GM19239 (cell line): ENCODE results near the gene RTN4R.
"Not testable (repeated sequence)": the region's sequence is repeated elsewhere in the genome, so short reads cannot be mapped to it uniquely, and the experiment has no call there.

Source experiments
- DNase-seq: peaks from one replicate; pipeline ENCODE4 v3.0.0; 2011; ENCODE audit warnings: low spot score; ENCODE audit not compliant: insufficient read length
- FAIRE-seq: peaks from 2 replicates; lab custom pipeline; 2011; peaks lifted over from hg19 to GRCh38; lab: Jason Lieb, UNC

Gene RTN4R

DNA sequence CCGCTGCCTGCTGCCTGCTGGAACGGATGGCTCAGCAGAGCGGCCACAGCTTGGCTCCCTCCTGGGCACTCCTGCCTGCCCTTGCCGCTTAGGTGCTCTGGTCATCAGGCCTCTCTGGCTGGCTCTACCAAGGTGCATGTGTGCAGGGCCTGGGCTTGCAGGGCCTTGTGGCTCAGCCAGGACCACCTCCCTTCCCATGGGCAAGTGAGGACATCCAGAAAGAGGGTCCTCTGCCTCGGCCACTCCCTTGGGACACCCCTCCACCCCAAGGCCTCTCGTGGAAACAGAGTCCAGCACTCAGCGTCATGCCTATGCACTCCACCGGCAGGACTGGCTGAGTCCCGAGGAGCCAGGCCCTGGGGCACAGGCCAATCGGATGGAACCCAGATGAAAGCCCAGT lies 6.3 kb upstream of the RTN4R start:
- DNase-seq, FAIRE-seq: not testable (repeated sequence)

- no peak for FAIRE-seq
- DNase-seq, result no peak
Observed at GRCh38 chr22:20273758-20274181, 5.7 kb upstream of the RTN4R start.

- FAIRE-seq (no peak), DNase-seq (no peak)
Observed at GRCh38 chr22:20272700-20273099, 4.6 kb upstream of the RTN4R start.

DNA sequence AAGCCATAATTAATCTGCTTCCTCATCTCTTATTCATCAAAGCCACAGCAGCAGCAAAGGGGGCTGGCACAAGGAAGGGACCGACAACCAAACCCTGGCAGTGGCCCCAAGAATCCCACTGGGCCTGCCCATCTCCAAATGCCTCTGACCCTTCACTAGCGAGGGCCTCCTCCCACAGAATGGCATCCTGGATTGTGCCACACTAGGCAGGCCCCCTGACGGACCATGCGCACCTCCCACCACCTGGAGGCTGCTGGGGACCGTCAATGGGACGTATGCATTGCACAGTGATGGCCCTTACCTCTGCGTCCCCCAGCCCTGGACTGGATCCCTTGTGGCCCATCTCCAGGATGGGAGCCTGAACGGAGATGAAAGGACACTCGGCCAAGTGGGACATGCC lies 4.1 kb upstream of the RTN4R start:
- no peak for DNase-seq
- no peak for FAIRE-seq

- FAIRE-seq (no peak), DNase-seq (no peak)
Observed at GRCh38 chr22:20271114-20271994, 3.2 kb upstream of the RTN4R start.

- not testable (repeated sequence) for FAIRE-seq, DNase-seq
Observed at GRCh38 chr22:20270190-20271113, 2.3 kb upstream of the RTN4R start.

GRCh38 chr22:20269673-20270072 lies 1.6 kb upstream of the RTN4R start:
- not testable (repeated sequence) for DNase-seq, FAIRE-seq

DNA sequence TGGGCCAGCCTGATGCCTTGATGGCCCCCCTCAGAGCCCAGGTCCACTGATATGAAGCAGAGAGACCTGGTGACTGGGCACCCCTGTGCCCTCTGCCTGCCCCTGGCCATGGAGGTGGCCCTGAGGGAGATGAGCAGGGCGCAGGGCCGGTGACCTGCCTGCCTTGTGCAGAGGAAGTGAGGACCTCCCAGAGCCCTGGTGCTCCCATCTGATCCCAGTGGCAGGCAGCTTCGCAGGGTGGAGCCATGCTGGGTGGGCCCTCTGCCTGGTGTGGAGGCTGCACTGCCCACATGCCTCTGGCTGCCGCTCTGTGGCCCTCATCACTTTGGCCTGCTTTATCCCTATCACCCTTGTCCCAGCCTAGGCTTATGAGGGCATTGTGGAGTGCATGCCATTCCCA lies 1.1 kb upstream of the RTN4R start:
- FAIRE-seq, DNase-seq: not testable (repeated sequence)

DNA sequence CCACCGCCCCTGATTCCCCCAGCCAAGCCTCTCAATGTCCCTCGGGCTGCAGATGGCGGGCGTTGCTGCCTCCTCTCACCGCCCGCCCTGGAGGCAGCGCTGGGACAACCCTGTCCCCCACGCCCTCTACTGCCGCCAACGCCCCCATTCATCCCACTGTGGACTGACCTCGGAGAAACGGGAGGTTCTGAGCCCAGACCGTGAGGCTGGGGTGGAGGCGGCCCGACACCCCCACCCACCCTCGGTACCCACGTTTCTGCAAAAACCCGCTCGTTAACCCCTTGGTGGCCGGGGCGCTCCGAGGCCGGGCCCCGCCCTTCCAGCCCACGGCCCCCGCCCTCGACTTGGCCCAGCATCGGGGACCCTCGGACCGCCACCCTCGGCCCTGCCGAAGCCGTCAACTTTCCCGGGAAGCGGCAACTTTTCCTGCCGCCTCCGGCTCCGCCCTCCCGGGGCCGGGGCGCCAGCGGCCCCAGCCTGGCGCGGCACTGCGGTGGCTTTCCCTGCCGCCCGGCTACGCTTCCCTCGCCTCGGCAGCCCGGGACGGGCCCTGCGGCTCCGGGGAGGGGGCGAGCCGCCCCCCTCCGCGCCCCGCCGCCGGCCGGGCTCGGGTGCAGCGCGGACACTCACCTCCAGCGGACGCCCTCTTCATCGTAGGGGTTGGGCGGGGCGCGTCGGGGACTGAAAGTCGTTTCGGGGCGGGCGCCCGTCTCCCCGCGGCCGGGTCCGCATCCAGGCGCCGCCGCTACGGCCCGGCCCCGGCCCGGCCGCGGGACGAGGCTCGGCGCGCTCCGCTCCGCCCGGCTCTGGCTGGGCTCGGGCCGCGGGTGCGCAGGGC lies 458 bp downstream of the RTN4R start:
- no peak for DNase-seq
- FAIRE-seq, result no peak

- FAIRE-seq, DNase-seq: not testable (repeated sequence)
Observed at GRCh38 chr22:20266667-20267440, 1.3 kb downstream of the RTN4R start.

GRCh38 chr22:20265772-20266666 lies 2.1 kb downstream of the RTN4R start:
- not testable (repeated sequence) for DNase-seq, FAIRE-seq

- DNase-seq, result no peak
Observed at GRCh38 chr22:20264614-20265452, 3.3 kb downstream of the RTN4R start.

DNA sequence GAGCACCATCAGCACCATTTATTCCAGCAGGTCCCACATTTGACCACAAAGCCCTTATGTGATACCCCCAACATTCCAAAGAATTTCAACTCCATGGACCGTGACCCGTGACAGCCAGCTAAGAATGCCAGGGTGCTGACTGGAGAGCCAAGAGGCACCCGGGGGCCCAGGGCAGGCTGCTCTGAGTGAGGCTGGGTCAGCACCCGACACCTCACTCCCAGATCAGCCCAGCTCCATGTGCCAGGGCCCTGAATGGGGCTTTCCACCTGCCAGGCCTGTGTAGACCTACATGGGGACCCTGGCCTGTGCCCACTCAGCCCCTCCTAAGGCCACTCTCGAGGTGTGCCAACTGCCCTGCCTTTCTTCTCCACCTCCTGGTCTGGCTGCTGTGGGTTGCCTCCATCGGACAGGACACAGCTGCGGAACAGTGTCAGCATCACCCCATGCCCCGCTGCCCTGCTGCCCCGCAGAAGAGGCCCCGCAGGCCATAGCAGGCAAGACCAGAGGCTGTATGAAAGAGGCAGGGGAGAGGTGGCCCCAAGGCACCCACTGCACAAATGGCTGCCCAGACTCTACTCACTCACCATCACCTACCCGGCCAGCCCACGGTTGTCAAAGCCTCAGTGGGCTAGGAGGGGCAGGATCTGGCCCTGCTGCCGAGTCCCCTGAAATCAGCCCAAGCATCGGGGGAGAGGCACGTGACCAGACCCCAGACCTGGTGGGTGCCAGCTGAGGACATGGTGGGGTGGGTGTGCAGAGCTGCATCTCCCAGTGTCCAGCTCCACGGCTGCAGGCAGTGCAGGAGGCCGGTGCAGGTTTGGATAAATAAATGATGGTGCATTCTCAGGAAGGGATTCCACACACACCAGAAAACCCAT lies 4.5 kb downstream of the RTN4R start:
- FAIRE-seq, DNase-seq: not testable (repeated sequence)

More at GRCh38 chr22:20264614-20265452, 3.3 kb downstream of the RTN4R start:
- no peak for FAIRE-seq

GRCh38 chr22:20262582-20263147 lies 5.5 kb downstream of the RTN4R start:
- DNase-seq, result no peak
- FAIRE-seq, result no peak

DNA sequence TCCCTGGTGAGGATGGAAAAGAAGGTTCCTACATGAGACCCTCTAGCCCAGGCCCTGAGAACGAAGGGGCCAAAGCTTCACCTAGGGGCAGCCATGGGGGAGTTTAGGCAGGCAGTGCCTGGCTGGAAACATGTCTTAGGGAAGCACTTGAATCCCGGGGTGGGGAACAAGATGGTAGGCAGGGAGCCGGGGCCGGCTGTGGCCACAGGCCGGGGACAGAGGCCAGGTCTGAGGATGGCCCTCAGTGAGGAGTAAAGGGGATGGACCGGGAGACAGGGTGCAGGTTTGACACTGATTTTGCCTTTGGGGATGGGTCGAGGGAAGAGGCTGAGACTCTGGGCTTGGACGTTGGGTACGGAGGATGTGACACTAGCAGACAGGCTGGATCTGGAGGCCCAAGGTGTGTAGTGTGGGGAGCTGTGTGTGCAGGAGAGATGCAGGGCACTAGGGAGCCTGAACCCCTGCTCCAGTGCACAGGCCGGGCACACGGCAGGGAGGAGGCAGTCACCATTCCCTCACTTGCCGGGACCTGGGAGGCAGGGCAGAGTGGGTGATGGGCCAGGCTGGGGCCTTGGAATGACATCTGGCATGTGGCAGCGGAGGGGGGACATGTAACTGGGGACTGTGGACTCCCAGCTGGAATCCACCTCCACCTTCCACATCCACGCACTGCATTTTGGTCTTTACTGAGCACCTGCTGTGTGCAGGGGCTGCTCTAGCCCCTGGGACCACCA lies 6.1 kb downstream of the RTN4R start:
- FAIRE-seq, result no peak

More for the DNA sequence above, 6.1 kb downstream of the RTN4R start:
- no peak for DNase-seq
